Upper lobe of right lung (tissue), 1 donor: ENCODE results near the gene ZWILCH. TPM values are rescaled to one million over a fixed set of nuclear protein-coding genes. Genes with fewer than 3 reads are reported as not detected.
"Not testable (repeated sequence)": the region's sequence is repeated elsewhere in the genome, so short reads cannot be mapped to it uniquely, and the experiment has no call there.

Source experiments
- ATAC-seq: fragments of 200-7000 bp; cut with Tn5 transposase; one replicate; pipeline ENCODE4 v1.9.1; 2020; ENCODE audit warnings: mild to moderate bottlenecking, moderate library complexity
- DNase-seq: peaks from one replicate; pipeline ENCODE4 v3.0.0-alpha.2; 2020
- H3K27ac ChIP-seq: fragments of 200-600 bp; one replicate; pipeline ENCODE4 v1.8.0; 2022
- H3K27me3 ChIP-seq: fragments of 200-600 bp; one replicate; pipeline ENCODE4 v1.8.0; 2022; ENCODE audit warnings: mild to moderate bottlenecking
- H3K36me3 ChIP-seq: fragments of 200-600 bp; one replicate; pipeline ENCODE4 v1.8.0; 2022
- H3K4me1 ChIP-seq: fragments of 200-600 bp; one replicate; pipeline ENCODE4 v1.8.0; 2022
- H3K4me3 ChIP-seq: fragments of 200-600 bp; one replicate; pipeline ENCODE4 v1.8.0; 2022; ENCODE audit warnings: mild to moderate bottlenecking
- H3K9me3 ChIP-seq: fragments of 200-600 bp; one replicate; pipeline ENCODE4 v1.8.0; 2022
- CTCF ChIP-seq: fragments of 200-600 bp; IDR thresholded peaks from one replicate; pipeline ENCODE4 v1.8.0; 2022; ENCODE audit warnings: antibody characterized with exemption
- intact Hi-C: fragments of 100-400 bp; cut with DNase I; formaldehyde crosslinking; loops from one replicate; pipeline ENCODE4 v1.11.0; 2022
- total RNA-seq: library from RNA; stranded (reverse); fragmentation: NEBNext Ultra II Directional; extraction: Animal tissue kit (Norgen Biotek cat#: 25700); gene quantifications from one replicate; pipeline ENCODE4 v1.2.1, GENCODE V29; 2021
- donor health status: DM: no; HTN: yes; CAD: no; lungs with severe emphysema.

ZWILCH gene
- total RNA-seq, 1 donor from 2014 or later, result 4.6 TPM

DNA sequence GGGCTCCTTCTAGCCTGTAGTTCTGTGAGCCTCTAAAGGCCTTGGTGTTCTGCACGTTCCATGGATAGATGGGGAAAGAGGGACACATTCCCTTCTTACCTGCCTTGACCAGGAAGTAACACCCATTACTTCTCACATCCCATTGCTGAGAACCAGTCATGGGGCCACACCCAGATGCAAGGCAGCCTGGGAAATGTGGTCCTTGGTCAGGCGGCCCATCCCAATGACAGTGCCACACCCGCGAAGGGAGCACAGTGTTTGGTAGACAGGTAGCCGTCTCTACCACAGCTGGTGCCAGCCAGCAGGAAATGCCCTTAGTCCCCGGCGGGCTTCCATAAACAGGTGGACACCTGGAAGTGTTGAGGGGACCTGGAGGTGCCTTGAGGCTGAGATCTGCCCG is 83.8 kb downstream of the ZWILCH start:
- no peaks in the 10 kb centered on the region for H3K4me1 ChIP-seq
- no peaks in the 10 kb centered on the region for H3K36me3 ChIP-seq
- no peak for ATAC-seq
- H3K27ac ChIP-seq, result no peak overlapping the region
- H3K9me3 ChIP-seq, result no peaks in the 10 kb centered on the region
- no peak overlapping the region for H3K4me3 ChIP-seq
- no peak for TF ChIP-seq CTCF
- H3K27me3 ChIP-seq, result no peaks in the 10 kb centered on the region
- no peak for DNase-seq
- intact Hi-C loops, result no loop called here

DNA sequence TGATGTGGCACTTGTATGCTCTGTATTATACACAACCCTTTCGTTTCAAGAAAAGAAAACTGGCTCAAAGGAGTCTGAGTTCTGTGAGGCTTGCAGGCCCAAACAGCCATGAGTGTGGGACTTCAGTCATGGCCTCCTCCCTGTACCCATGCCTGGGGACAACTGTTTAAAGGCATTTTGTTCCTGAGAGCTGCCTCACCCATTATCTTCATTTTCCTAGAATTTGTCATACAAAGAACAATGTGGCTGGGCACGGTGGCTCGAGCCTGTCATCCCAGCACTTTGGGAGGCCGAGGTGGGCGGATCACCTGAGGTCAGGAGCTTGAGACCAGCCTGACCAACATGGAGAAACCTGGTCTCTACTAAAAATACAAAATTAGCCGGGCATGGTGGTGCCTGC is 84.3 kb downstream of the ZWILCH start:
- H3K4me1 ChIP-seq, ATAC-seq, H3K4me3 ChIP-seq, DNase-seq, H3K36me3 ChIP-seq, H3K9me3 ChIP-seq, intact Hi-C loops, H3K27me3 ChIP-seq, H3K27ac ChIP-seq: not testable (repeated sequence)

DNA sequence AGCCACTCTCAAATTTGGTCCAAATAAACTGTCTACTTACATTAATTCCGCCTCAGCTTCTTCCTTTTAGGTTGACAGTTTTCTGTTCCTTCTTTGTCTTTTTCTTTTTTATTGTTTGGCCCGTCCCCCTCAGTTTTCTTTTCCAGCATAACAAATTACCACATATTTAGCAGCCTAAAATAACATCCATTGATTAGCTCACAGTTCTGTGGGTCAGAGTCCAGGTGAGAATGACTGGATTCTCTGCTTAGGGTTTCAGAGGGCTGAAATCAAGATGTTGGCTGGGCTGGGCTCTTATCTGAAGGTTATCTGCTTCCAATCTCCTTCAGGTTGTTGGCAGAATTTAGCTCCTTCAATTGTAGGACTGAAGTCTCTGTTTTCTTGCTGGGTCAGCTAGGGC is 85.3 kb downstream of the ZWILCH start:
- H3K36me3 ChIP-seq, result no peaks in the 10 kb centered on the region
- H3K4me3 ChIP-seq, result no peak overlapping the region
- H3K27me3 ChIP-seq, result no peaks in the 10 kb centered on the region
- no peak for DNase-seq
- no peak for TF ChIP-seq CTCF
- no peak overlapping the region for H3K27ac ChIP-seq
- intact Hi-C loops, result no loop called here
- H3K9me3 ChIP-seq, result no peaks in the 10 kb centered on the region
- no peak for ATAC-seq
- H3K4me1 ChIP-seq, result no peaks in the 10 kb centered on the region

DNA sequence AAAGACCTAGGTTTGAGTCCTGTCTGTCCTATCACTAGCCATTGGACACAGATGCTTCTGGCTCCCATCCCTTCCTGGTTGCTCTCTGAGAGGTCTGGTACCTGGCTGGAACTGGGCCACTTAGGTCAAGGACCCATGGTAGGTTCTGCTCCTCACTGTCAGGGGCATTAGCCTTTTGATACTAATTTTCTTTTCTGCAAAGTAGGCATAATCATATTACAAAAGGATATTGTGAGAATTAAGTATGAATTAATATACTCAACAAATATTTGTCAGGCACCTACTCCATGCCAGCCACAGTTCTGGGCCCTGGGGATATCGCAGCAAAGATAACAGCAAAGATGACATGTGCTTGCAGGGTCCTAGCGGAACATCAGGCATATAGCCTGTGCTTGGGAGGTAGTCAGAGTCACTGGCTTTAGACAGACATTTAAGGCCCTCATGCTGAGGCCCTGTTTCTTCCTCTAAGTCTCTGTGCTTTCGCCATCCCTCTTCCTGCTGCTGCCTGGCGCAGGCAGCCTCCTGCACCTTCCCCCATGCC is 86.3 kb downstream of the ZWILCH start:
- no peaks in the 10 kb centered on the region for H3K27me3 ChIP-seq
- H3K27ac ChIP-seq, result no peak overlapping the region
- H3K9me3 ChIP-seq, result no peaks in the 10 kb centered on the region
- DNase-seq (no peak), ATAC-seq (no peak)
- no peak for TF ChIP-seq CTCF
- no peak overlapping the region for H3K4me3 ChIP-seq
- intact Hi-C loops, result no loop called here
- no peaks in the 10 kb centered on the region for H3K36me3 ChIP-seq
- H3K4me1 ChIP-seq, result no peaks in the 10 kb centered on the region

DNA sequence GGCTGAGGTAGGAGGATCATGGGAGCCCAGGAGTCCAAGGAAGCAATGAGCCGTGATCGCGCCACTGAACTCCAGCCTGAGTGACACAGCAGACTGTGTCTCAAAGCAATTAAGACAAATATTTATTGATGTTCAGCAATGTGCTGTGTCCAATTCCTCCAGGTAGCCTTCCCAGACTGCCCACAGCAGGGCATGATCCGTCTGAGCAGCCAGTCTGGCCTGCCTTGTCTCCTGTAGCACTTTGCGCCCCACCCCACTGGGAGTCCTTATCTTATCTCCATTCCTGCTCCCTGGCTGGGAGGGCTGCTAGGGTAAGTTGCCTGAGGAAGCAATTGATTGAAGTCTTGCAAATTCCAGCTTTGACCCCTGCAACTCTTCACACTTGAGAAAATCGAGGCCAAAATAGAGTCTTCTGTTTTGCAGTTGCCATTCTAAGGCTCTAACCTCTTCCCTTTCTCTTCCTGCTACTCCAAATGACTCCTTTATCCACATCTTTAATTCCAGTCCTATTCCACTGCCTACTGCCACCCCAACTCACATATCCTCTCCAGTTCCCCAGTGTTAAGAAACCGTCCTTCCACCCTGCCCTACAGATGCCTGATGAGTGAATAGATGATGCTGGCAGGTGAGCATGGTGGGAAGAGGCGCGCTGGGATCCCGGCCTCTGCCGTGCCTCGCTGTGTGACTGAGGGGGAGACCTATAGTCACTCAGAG is 87.5 kb downstream of the ZWILCH start:
- ATAC-seq, result no peak
- DNase-seq, result no peak
- no peak for TF ChIP-seq CTCF

GRCh38 chr15:66593219-66593780 is 88.2 kb downstream of the ZWILCH start:
- H3K36me3 ChIP-seq, result no peaks in the 10 kb centered on the region
- no peak for ATAC-seq
- intact Hi-C loops, result no loop called here
- no peak overlapping the region for H3K27ac ChIP-seq
- no peaks in the 10 kb centered on the region for H3K4me1 ChIP-seq
- TF ChIP-seq CTCF, result no peak
- H3K27me3 ChIP-seq, result no peaks in the 10 kb centered on the region
- H3K9me3 ChIP-seq, result no peaks in the 10 kb centered on the region
- no peak for DNase-seq
- no peak overlapping the region for H3K4me3 ChIP-seq

More for the DNA sequence above, 87.5 kb downstream of the ZWILCH start:
- no peak overlapping the region for H3K27ac ChIP-seq
- no peaks in the 10 kb centered on the region for H3K9me3 ChIP-seq
- H3K4me3 ChIP-seq, result no peak overlapping the region
- H3K27me3 ChIP-seq, result no peaks in the 10 kb centered on the region
- intact Hi-C loops, result no loop called here
- H3K36me3 ChIP-seq, result no peaks in the 10 kb centered on the region
- no peaks in the 10 kb centered on the region for H3K4me1 ChIP-seq
